ENCODE measurements around the gene USP31. TPM values are rescaled to one million over a fixed set of nuclear protein-coding genes. Genes with fewer than 3 reads are reported as not detected.
A peak's percentile ranks its signal among the peaks of the same experiment; 100 is the strongest.

The USP31 gene
- total RNA-seq, 1 experiment from 2014 or later, result 6.7 TPM

GRCh38 chr16:23110257-23110899 is 38.9 kb downstream of the USP31 start:
- Histone ChIP-seq H3K79me2 (ENCODE audit: low read length) (0 out of 2 replicates have a peak, but pooled peaks cover 8% of the 10 kb centered on the region), H3K9me3 (ENCODE audit: low read length) (no peaks in the 10 kb centered on the region), H3F3A (ENCODE audit: low read length, unreplicated experiment) (no peaks in the 10 kb centered on the region), H3K36me3 (ENCODE audit: low read depth, low read length) (no peaks in the 10 kb centered on the region), H3K4me2 (ENCODE audit: low read length) (no peak overlapping the region), H3K9me2 (replicated peaks; ENCODE audit: low read length) (no peaks in the 10 kb centered on the region), H2AFZ (ENCODE audit: low read length) (no peak overlapping the region), H3K27me3 (ENCODE audit: low read length) (no peaks in the 10 kb centered on the region), H3K9ac (ENCODE audit: low read length) (no peak overlapping the region), H4K20me1 (ENCODE audit: low read length) (no peaks in the 10 kb centered on the region), H3K27ac (ENCODE audit: low read length) (no peak overlapping the region), H3K4me1 (ENCODE audit: insufficient read depth, low read length) (no peaks in the 10 kb centered on the region), H3K4me3 (ENCODE audit: low read length) (no peak overlapping the region)
- TF ChIP-seq CTCF (conservative IDR thresholded peaks at IDR 0.05; ENCODE audit: low read depth, low read length), result no peak
- no peak for TF ChIP-seq EZH2 (IDR thresholded peaks at IDR 0.05; ENCODE audit: low read length, unreplicated experiment)
- no peak for TF ChIP-seq EZH2phosphoT487 (IDR thresholded peaks at IDR 0.05; ENCODE audit: borderline replicate concordance, low read length)
- POLR2A ChIA-PET (ENCODE audit: unreplicated experiment), result no interaction called here
- BruUV-seq (replicated peaks), result no TSS peak
- intact Hi-C loops (cut with micrococcal nuclease), result no loop called here
- ATAC-seq, result no peak; the same call in 1 of the 2 replicates
- DNase-seq, result peak; percentile 10
- CTCF ChIA-PET, result no interaction called here

- H3K9me2 ChIP-seq (replicated peaks; ENCODE audit: low read length), result no peaks in the 10 kb centered on the region
- no peak overlapping the region for H2AFZ ChIP-seq (ENCODE audit: low read length)
- ChIA-PET POLR2A (ENCODE audit: unreplicated experiment) (no interaction called here), CTCF (no interaction called here)
- intact Hi-C loops (cut with micrococcal nuclease), result no loop called here
- H3K27me3 ChIP-seq (ENCODE audit: low read length), result no peaks in the 10 kb centered on the region
- no peak for DNase-seq
- no peak overlapping the region for H3K27ac ChIP-seq (ENCODE audit: low read length)
- no peaks in the 10 kb centered on the region for H3F3A ChIP-seq (ENCODE audit: low read length, unreplicated experiment)
- H3K79me2 ChIP-seq (ENCODE audit: low read length), result 0 out of 2 replicates have a peak, but pooled peaks cover 8% of the 10 kb centered on the region
- H3K9me3 ChIP-seq (ENCODE audit: low read length), result no peaks in the 10 kb centered on the region
- BruUV-seq (replicated peaks), result no TSS peak
- no peak for ATAC-seq
- no peaks in the 10 kb centered on the region for H4K20me1 ChIP-seq (ENCODE audit: low read length)
- H3K4me1 ChIP-seq (ENCODE audit: insufficient read depth, low read length), result no peaks in the 10 kb centered on the region
- H3K9ac ChIP-seq (ENCODE audit: low read length), result no peak overlapping the region
- no peak for TF ChIP-seq CTCF (conservative IDR thresholded peaks at IDR 0.05; ENCODE audit: low read depth, low read length)
- no peak for TF ChIP-seq EZH2phosphoT487 (IDR thresholded peaks at IDR 0.05; ENCODE audit: borderline replicate concordance, low read length)
- TF ChIP-seq EZH2 (IDR thresholded peaks at IDR 0.05; ENCODE audit: low read length, unreplicated experiment), result no peak
- H3K4me3 ChIP-seq (ENCODE audit: low read length), result no peak overlapping the region
- no peaks in the 10 kb centered on the region for H3K36me3 ChIP-seq (ENCODE audit: low read depth, low read length)
- no peak overlapping the region for H3K4me2 ChIP-seq (ENCODE audit: low read length)
Observed at GRCh38 chr16:23107936-23108335, 41.3 kb downstream of the USP31 start.

- H3F3A ChIP-seq (ENCODE audit: low read length, unreplicated experiment), result no peaks in the 10 kb centered on the region
- H3K4me1 ChIP-seq (ENCODE audit: insufficient read depth, low read length), result no peaks in the 10 kb centered on the region
- H3K4me3 ChIP-seq (ENCODE audit: low read length), result no peak overlapping the region
- H3K9ac ChIP-seq (ENCODE audit: low read length), result no peak overlapping the region
- no peak for TF ChIP-seq EZH2 (IDR thresholded peaks at IDR 0.05; ENCODE audit: low read length, unreplicated experiment)
- TF ChIP-seq EZH2phosphoT487 (IDR thresholded peaks at IDR 0.05; ENCODE audit: borderline replicate concordance, low read length), result no peak
- no peak for TF ChIP-seq CTCF (conservative IDR thresholded peaks at IDR 0.05; ENCODE audit: low read depth, low read length)
- H3K9me2 ChIP-seq (replicated peaks; ENCODE audit: low read length), result no peaks in the 10 kb centered on the region
- CTCF ChIA-PET, result interaction anchor here (0.6 kb wide), 1 partner anchor 19 kb away, joined by 14 read pairs; no protein-coding TSS in a partner anchor
- no peaks in the 10 kb centered on the region for H3K36me3 ChIP-seq (ENCODE audit: low read depth, low read length)
- intact Hi-C loops (cut with micrococcal nuclease), result no loop called here
- no peaks in the 10 kb centered on the region for H3K27me3 ChIP-seq (ENCODE audit: low read length)
- H4K20me1 ChIP-seq (ENCODE audit: low read length), result no peaks in the 10 kb centered on the region
- no peak overlapping the region for H3K4me2 ChIP-seq (ENCODE audit: low read length)
- H3K9me3 ChIP-seq (ENCODE audit: low read length), result no peaks in the 10 kb centered on the region
- ATAC-seq, result no peak
- 0 out of 2 replicates have a peak, but pooled peaks cover 8% of the 10 kb centered on the region for H3K79me2 ChIP-seq (ENCODE audit: low read length)
- no TSS peak for BruUV-seq (replicated peaks)
- H2AFZ ChIP-seq (ENCODE audit: low read length), result no peak overlapping the region
- DNase-seq, result no peak
- POLR2A ChIA-PET (ENCODE audit: unreplicated experiment), result no interaction called here
- no peak overlapping the region for H3K27ac ChIP-seq (ENCODE audit: low read length)
Observed at GRCh38 chr16:23107117-23107516, 42.1 kb downstream of the USP31 start.
